Measurements from ENCODE around the gene HOXC9. TPM values are rescaled to one million over a fixed set of nuclear protein-coding genes. Genes with fewer than 3 reads are reported as not detected.

The HOXC9 gene
- total RNA-seq, 1 experiment from 2014 or later: 11.3 TPM

DNA sequence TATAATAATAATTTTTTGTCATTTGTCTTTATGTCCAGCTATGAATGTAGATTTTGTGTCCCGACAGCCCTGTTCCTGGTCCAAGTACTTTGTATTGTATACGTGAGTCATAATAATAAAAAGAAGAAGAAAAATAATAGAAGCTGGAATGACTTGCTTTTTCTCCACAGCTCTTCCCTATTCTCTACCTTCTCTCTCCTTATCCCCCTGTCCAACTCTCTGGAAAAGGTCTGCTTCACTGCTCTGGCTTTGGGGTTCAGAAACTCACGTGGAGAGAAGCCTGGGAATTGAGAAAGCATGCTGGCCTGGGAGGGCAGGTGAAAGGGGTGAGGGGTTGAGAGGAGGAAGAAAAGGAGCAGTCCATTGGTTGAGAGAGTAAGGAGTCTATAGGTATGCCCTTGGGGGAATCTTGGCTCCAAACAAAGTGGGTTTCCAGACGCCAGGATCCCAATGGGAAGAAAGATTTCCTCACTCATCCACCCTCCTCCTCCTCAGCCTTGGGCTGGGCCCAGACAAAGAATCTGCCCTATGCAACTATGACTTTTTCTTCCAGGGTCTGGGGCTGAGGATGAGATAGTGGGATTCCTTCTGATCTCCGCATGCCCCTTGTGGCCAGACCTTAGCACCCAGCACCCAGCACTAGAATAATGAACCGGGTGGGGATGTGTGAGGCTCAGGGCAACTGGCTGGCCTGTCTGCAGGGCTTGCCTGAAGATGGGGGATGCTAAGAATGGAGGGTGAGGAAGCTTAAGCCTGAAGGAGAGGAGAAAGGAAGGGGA lies 12.9 kb downstream of the HOXC9 start:
- ATAC-seq: no peak
- TF ChIP-seq CTCF (IDR thresholded peaks at IDR 0.05 in 2 of 3, conservative IDR thresholded peaks at IDR 0.05 in 1 of 3; ENCODE audit: borderline replicate concordance in 1 of 3, insufficient read depth in 1 of 3, low read depth in 2 of 3, low read length in 2 of 3) (peak in 1 of 3 experiments; percentile 18; a peak in 1 of 6 replicates), SP1 (IDR thresholded peaks at IDR 0.05; ENCODE audit: low read depth) (no peak)
- H3K9me2 ChIP-seq (ENCODE audit: insufficient read depth): no peaks in the 10 kb centered on the region
- no peak overlapping the region for H3K27ac ChIP-seq (ENCODE audit: low read depth, low read length)
- H2AFZ ChIP-seq (ENCODE audit: low read depth, low read length, poor library complexity, severe bottlenecking): no peak overlapping the region
- no peaks in the 10 kb centered on the region for H4K20me1 ChIP-seq (ENCODE audit: insufficient read depth)
- no peak overlapping the region for H3K4me2 ChIP-seq (ENCODE audit: low read length)
- no peak overlapping the region for H3K9ac ChIP-seq (ENCODE audit: low read length)
- ChIA-PET POLR2A (no interaction called here), RAD21 (ENCODE audit: low non-redundant PET in 1 of 2, low total read pairs in 2 of 2, uncharacterized antibody in 2 of 2, unreplicated experiment in 2 of 2) (no interaction called here), CTCF (interaction anchor here (1.7 kb wide), 2 partner anchors 179 to 188 kb away, joined by 5 to 6 read pairs; no protein-coding TSS in a partner anchor)
- intact Hi-C loops (cut with micrococcal nuclease): no loop called here
- no peak overlapping the region for H3K4me3 ChIP-seq (replicated peaks in 1 of 2; ENCODE audit: low read depth in 1 of 2, low read length in 2 of 2)
- H3K9me3 ChIP-seq (ENCODE audit: control insufficient read depth in 1 of 2, insufficient read depth in 1 of 2, low read depth in 1 of 2, low read length in 2 of 2): no peaks in the 10 kb centered on the region
- no TSS peak for BruUV-seq (replicated peaks)
- peaks cover 6 to 11% of the 10 kb centered on the region in 2 experiments for H3K4me1 ChIP-seq (ENCODE audit: control insufficient read depth in 1 of 2, insufficient read depth in 2 of 2, low read length in 2 of 2)
- no peaks in the 10 kb centered on the region for H3K36me3 ChIP-seq (ENCODE audit: control insufficient read depth in 1 of 2, insufficient read depth in 2 of 2, low read length in 2 of 2)
- H3K27me3 ChIP-seq (ENCODE audit: insufficient read depth, low read length): no peaks in the 10 kb centered on the region
- no peak for DNase-seq (ENCODE audit: low read depth, low spot score)
- no peaks in the 10 kb centered on the region for H3K79me2 ChIP-seq (ENCODE audit: insufficient read depth, low read length)

- POLR2A ChIA-PET: no interaction called here
- no peaks in the 10 kb centered on the region for H3K36me3 ChIP-seq (ENCODE audit: control insufficient read depth in 1 of 2, insufficient read depth in 2 of 2, low read length in 2 of 2)
- H2AFZ ChIP-seq (ENCODE audit: low read depth, low read length, poor library complexity, severe bottlenecking): no peak overlapping the region
- H4K20me1 ChIP-seq (ENCODE audit: insufficient read depth): no peaks in the 10 kb centered on the region
- no peak overlapping the region for H3K4me2 ChIP-seq (ENCODE audit: low read length)
- DNase-seq (ENCODE audit: low read depth, low spot score) (no peak), ATAC-seq (no peak)
- peaks cover 15 to 24% of the 10 kb centered on the region in 2 experiments for H3K4me1 ChIP-seq (ENCODE audit: control insufficient read depth in 1 of 2, insufficient read depth in 2 of 2, low read length in 2 of 2)
- no peak overlapping the region for H3K27ac ChIP-seq (ENCODE audit: low read depth, low read length)
- H3K27me3 ChIP-seq (ENCODE audit: insufficient read depth, low read length): no peaks in the 10 kb centered on the region
- no TSS peak for BruUV-seq (replicated peaks)
- CTCF ChIA-PET: interaction anchor here (4.3 kb wide), 1 partner anchor 8 kb away, joined by 29 read pairs; no protein-coding TSS in a partner anchor
- no peaks in the 10 kb centered on the region for H3K79me2 ChIP-seq (ENCODE audit: insufficient read depth, low read length)
- RAD21 ChIA-PET (ENCODE audit: low non-redundant PET in 1 of 2, low total read pairs in 2 of 2, uncharacterized antibody in 2 of 2, unreplicated experiment in 2 of 2): no interaction called here
- intact Hi-C loops (cut with micrococcal nuclease): no loop called here
- no peaks in the 10 kb centered on the region for H3K9me2 ChIP-seq (ENCODE audit: insufficient read depth)
- H3K9ac ChIP-seq (ENCODE audit: low read length): no peak overlapping the region
- TF ChIP-seq CBX3 (IDR thresholded peaks at IDR 0.05; ENCODE audit: low read depth): no peak
- no peak for TF ChIP-seq SIN3A (IDR thresholded peaks at IDR 0.05; ENCODE audit: low read depth)
- no peak for TF ChIP-seq SP1 (IDR thresholded peaks at IDR 0.05; ENCODE audit: low read depth)
- TF ChIP-seq, protein P1, sequence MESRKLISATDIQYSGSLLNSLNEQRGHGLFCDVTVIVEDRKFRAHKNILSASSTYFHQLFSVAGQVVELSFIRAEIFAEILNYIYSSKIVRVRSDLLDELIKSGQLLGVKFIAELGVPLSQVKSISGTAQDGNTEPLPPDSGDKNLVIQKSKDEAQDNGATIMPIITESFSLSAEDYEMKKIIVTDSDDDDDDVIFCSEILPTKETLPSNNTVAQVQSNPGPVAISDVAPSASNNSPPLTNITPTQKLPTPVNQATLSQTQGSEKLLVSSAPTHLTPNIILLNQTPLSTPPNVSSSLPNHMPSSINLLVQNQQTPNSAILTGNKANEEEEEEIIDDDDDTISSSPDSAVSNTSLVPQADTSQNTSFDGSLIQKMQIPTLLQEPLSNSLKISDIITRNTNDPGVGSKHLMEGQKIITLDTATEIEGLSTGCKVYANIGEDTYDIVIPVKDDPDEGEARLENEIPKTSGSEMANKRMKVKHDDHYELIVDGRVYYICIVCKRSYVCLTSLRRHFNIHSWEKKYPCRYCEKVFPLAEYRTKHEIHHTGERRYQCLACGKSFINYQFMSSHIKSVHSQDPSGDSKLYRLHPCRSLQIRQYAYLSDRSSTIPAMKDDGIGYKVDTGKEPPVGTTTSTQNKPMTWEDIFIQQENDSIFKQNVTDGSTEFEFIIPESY (IDR thresholded peaks at IDR 0.05; ENCODE audit: extremely low read depth, insufficient replicate concordance, low read length): no peak
- H3K4me3 ChIP-seq (replicated peaks in 1 of 2; ENCODE audit: low read depth in 1 of 2, low read length in 2 of 2): no peak overlapping the region
- H3K9me3 ChIP-seq (ENCODE audit: control insufficient read depth in 1 of 2, insufficient read depth in 1 of 2, low read depth in 1 of 2, low read length in 2 of 2): no peaks in the 10 kb centered on the region
These were observed 14.5 kb downstream of the HOXC9 start for GRCh38 chr12:54014377-54015017.

All from HCT116 (cell line).